Mesenchymal stem cell (in vitro differentiated cells and primary cell): Measurements from ENCODE around the gene INSC.

Experiments used
- DNase-seq: peaks from one replicate; pipeline ENCODE4 v3.0.0-alpha.2; 2013
- H2AFZ ChIP-seq: one replicate; pipeline ENCODE4 v1.6.1; 2013; ENCODE audit warnings: low read depth, mild to moderate bottlenecking, control low read depth, inconsistent platforms, low read length, moderate library complexity
- H2AK5ac ChIP-seq: 2 replicates; pipeline ENCODE4 v1.6.1; 2013; ENCODE audit warnings: low read length, moderate library complexity, mild to moderate bottlenecking, inconsistent platforms; ENCODE audit not compliant: severe bottlenecking
- H2BK120ac ChIP-seq: one replicate; pipeline ENCODE4 v1.6.1; 2013; ENCODE audit warnings: low read depth, mild to moderate bottlenecking, inconsistent platforms, low read length, moderate library complexity
- H2BK12ac ChIP-seq, 2 experiments: one replicate each; pipeline ENCODE4 v1.6.1; 2013; ENCODE audit warnings: inconsistent platforms in 2 of 2, low read length in 2 of 2, mild to moderate bottlenecking in 2 of 2, moderate library complexity in 2 of 2, control low read depth in 1 of 2
- H2BK15ac ChIP-seq: one replicate; pipeline ENCODE4 v1.6.1; 2013; ENCODE audit warnings: mild to moderate bottlenecking, low read depth, inconsistent platforms; ENCODE audit not compliant: poor library complexity, severe bottlenecking
- H2BK5ac ChIP-seq: 2 replicates; pipeline ENCODE4 v1.6.1; 2013; ENCODE audit warnings: low read depth, mild to moderate bottlenecking, low read length, control low read depth, inconsistent platforms; ENCODE audit not compliant: poor library complexity, severe bottlenecking
- H3K14ac ChIP-seq, 2 experiments: one replicate each; pipeline ENCODE4 v1.6.1; 2013; ENCODE audit warnings: inconsistent platforms in 2 of 2, low read length in 2 of 2, control low read depth in 1 of 2, mild to moderate bottlenecking in 1 of 2, moderate library complexity in 1 of 2
- H3K18ac ChIP-seq, 2 experiments: one replicate each; pipeline ENCODE4 v1.6.1; 2013; ENCODE audit warnings: inconsistent platforms in 2 of 2, low read length in 2 of 2, control low read depth in 1 of 2, low read depth in 1 of 2, mild to moderate bottlenecking in 1 of 2
- H3K23ac ChIP-seq, 2 experiments: one replicate each; pipeline ENCODE4 v1.6.1; 2013; ENCODE audit warnings: inconsistent platforms in 2 of 2, low read length in 2 of 2, mild to moderate bottlenecking in 2 of 2, moderate library complexity in 2 of 2, control low read depth in 1 of 2
- H3K27ac ChIP-seq: 2 replicates; pipeline ENCODE4 v1.5.1; 2013; ENCODE audit warnings: mild to moderate bottlenecking, moderate library complexity, low read length, control low read depth, inconsistent platforms; ENCODE audit not compliant: poor library complexity, severe bottlenecking
- H3K27me3 ChIP-seq, 2 experiments: 2 replicates each; pipeline versions ENCODE4 v1.6.1 to v1.7.0; 2013; ENCODE audit warnings: low read length in 2 of 2, mild to moderate bottlenecking in 2 of 2, moderate library complexity in 2 of 2, control low read depth in 1 of 2, inconsistent platforms in 1 of 2; ENCODE audit not compliant: control insufficient read depth in 1 of 2, insufficient read depth in 1 of 2
- H3K36me3 ChIP-seq, 2 experiments: 2 replicates each; pipeline versions ENCODE4 v1.6.1 to v1.7.0; 2013; ENCODE audit warnings: low read length in 2 of 2, control low read depth in 1 of 2, inconsistent platforms in 1 of 2, low read depth in 1 of 2, mild to moderate bottlenecking in 1 of 2; ENCODE audit not compliant: insufficient read depth in 2 of 2, control insufficient read depth in 1 of 2
- H3K4ac ChIP-seq, 2 experiments: one replicate each; pipeline ENCODE4 v1.6.1; 2013; ENCODE audit warnings: inconsistent platforms in 2 of 2, low read length in 2 of 2, mild to moderate bottlenecking in 2 of 2, moderate library complexity in 2 of 2, control low read depth in 1 of 2, low read depth in 1 of 2
- H3K4me1 ChIP-seq: 2 replicates; pipeline ENCODE4 v1.6.1; 2013; ENCODE audit warnings: low read depth, low read length, control low read depth; ENCODE audit not compliant: control insufficient read depth, insufficient read depth
- H3K4me2 ChIP-seq: 2 replicates; pipeline ENCODE4 v1.6.1; 2013; ENCODE audit warnings: low read length, mild to moderate bottlenecking, inconsistent platforms; ENCODE audit not compliant: poor library complexity, severe bottlenecking
- H3K4me3 ChIP-seq, 2 experiments: 2 replicates each; pipeline versions ENCODE4 v1.5.1 to v1.7.0; 2013; ENCODE audit warnings: low read length in 2 of 2, mild to moderate bottlenecking in 2 of 2, control low read depth in 1 of 2, low read depth in 1 of 2; ENCODE audit not compliant: insufficient read depth in 1 of 2
- H3K79me1 ChIP-seq: replicated peaks from 2 replicates; pipeline ENCODE4 v1.6.1; 2013; ENCODE audit warnings: mild to moderate bottlenecking, control low read depth, low read length, inconsistent platforms; ENCODE audit not compliant: poor library complexity, severe bottlenecking
- H3K9ac ChIP-seq: 2 replicates; pipeline ENCODE4 v1.7.0; 2013; ENCODE audit warnings: mild to moderate bottlenecking, low read length, moderate library complexity
- H3K9me3 ChIP-seq: 2 replicates; pipeline ENCODE4 v1.7.0; 2013; ENCODE audit warnings: mild to moderate bottlenecking, low read length; ENCODE audit not compliant: control insufficient read depth
- H4K8ac ChIP-seq: one replicate; pipeline ENCODE4 v1.6.1; 2013; ENCODE audit warnings: inconsistent platforms, mild to moderate bottlenecking, low read length, moderate library complexity
- H4K91ac ChIP-seq: one replicate; pipeline ENCODE4 v1.6.1; 2013; ENCODE audit warnings: mild to moderate bottlenecking, low read length, inconsistent platforms
- WGBS: methylation state at CpG from one replicate; pipeline ENCODE4 v1.1.7; 2013; ENCODE audit warnings: mixed read lengths; 5-methylcytosine and 5-hydroxymethylcytosine counted together

Gene INSC

GRCh38 chr11:15119826-15120225 lies 5.1 kb downstream of the INSC start:
- H3K27ac ChIP-seq, result no peak overlapping the region
- H3K23ac ChIP-seq, result no peak overlapping the region
- H2BK12ac ChIP-seq, result no peak overlapping the region
- 78% methylated on average over 1 of the region's 1 CpG for WGBS
- H3K27me3 ChIP-seq, result peaks cover 6 to 24% of the 10 kb centered on the region in 2 experiments
- H2AFZ ChIP-seq, result no peak overlapping the region
- no peak overlapping the region for H3K4me2 ChIP-seq
- H3K9me3 ChIP-seq, result no peaks in the 10 kb centered on the region
- H2BK5ac ChIP-seq, result no peak overlapping the region
- H3K14ac ChIP-seq, result no peak overlapping the region
- H3K4ac ChIP-seq, result no peak overlapping the region
- H3K79me1 ChIP-seq, result no peaks in the 10 kb centered on the region
- H3K9ac ChIP-seq, result no peak overlapping the region
- no peak overlapping the region for H3K4me3 ChIP-seq
- H4K8ac ChIP-seq, result no peak overlapping the region
- H2BK15ac ChIP-seq, result no peak overlapping the region
- no peak overlapping the region for H4K91ac ChIP-seq
- no peaks in the 10 kb centered on the region for H3K36me3 ChIP-seq
- H2BK120ac ChIP-seq, result no peak overlapping the region
- no peak overlapping the region for H3K18ac ChIP-seq
- peaks cover 10% of the 10 kb centered on the region for H3K4me1 ChIP-seq
- no peak for DNase-seq
- no peak overlapping the region for H2AK5ac ChIP-seq

GRCh38 chr11:15123849-15124248 lies 9.1 kb downstream of the INSC start:
- no peak overlapping the region for H3K14ac ChIP-seq
- peak overlapping the region in 1 of 2 experiments; percentile 29 for H2BK12ac ChIP-seq
- peak overlapping the region; percentile 25 for H4K91ac ChIP-seq
- H3K27me3 ChIP-seq, result no peaks in the 10 kb centered on the region
- peak overlapping the region; percentile 58 for H3K27ac ChIP-seq
- no peak overlapping the region for H2BK15ac ChIP-seq
- H2AK5ac ChIP-seq, result no peak overlapping the region
- H3K18ac ChIP-seq, result peak overlapping the region in 1 of 2 experiments; percentile 18
- H3K4ac ChIP-seq, result no peak overlapping the region
- WGBS, result no CpG with 5 or more reads among the region's 1 CpG
- H3K4me3 ChIP-seq, result no peak overlapping the region
- H3K4me1 ChIP-seq, result peaks cover 8% of the 10 kb centered on the region
- H2BK120ac ChIP-seq, result no peak overlapping the region
- no peak overlapping the region for H2BK5ac ChIP-seq
- no peaks in the 10 kb centered on the region for H3K36me3 ChIP-seq
- no peaks in the 10 kb centered on the region for H3K79me1 ChIP-seq
- no peaks in the 10 kb centered on the region for H3K9me3 ChIP-seq
- peak; percentile 81 for DNase-seq
- H3K9ac ChIP-seq, result no peak overlapping the region
- no peak overlapping the region for H3K4me2 ChIP-seq
- H2AFZ ChIP-seq, result no peak overlapping the region
- H4K8ac ChIP-seq, result peak overlapping the region; percentile 7
- no peak overlapping the region for H3K23ac ChIP-seq

GRCh38 chr11:15124528-15124927 lies 9.8 kb downstream of the INSC start:
- no peak overlapping the region for H2AFZ ChIP-seq
- no peak overlapping the region for H3K4ac ChIP-seq
- H2BK12ac ChIP-seq, result peak overlapping the region in 1 of 2 experiments; percentile 49
- no peak for DNase-seq
- H3K14ac ChIP-seq, result no peak overlapping the region
- no peak overlapping the region for H3K18ac ChIP-seq
- no peaks in the 10 kb centered on the region for H3K27me3 ChIP-seq
- H3K9me3 ChIP-seq, result no peaks in the 10 kb centered on the region
- no peak overlapping the region for H2BK5ac ChIP-seq
- H3K36me3 ChIP-seq, result no peaks in the 10 kb centered on the region
- H2AK5ac ChIP-seq, result no peak overlapping the region
- no peak overlapping the region for H3K27ac ChIP-seq
- peaks cover 8% of the 10 kb centered on the region for H3K4me1 ChIP-seq
- H3K4me3 ChIP-seq, result no peak overlapping the region
- 79% methylated on average over 2 of the region's 2 CpGs for WGBS
- no peak overlapping the region for H4K91ac ChIP-seq
- H2BK15ac ChIP-seq, result peak overlapping the region; percentile 6
- H3K23ac ChIP-seq, result no peak overlapping the region
- H3K4me2 ChIP-seq, result no peak overlapping the region
- no peak overlapping the region for H4K8ac ChIP-seq
- no peaks in the 10 kb centered on the region for H3K79me1 ChIP-seq
- no peak overlapping the region for H2BK120ac ChIP-seq
- H3K9ac ChIP-seq, result no peak overlapping the region

GRCh38 chr11:15127341-15127740 lies 12.6 kb downstream of the INSC start:
- Histone ChIP-seq H3K18ac (no peak overlapping the region), H2BK5ac (no peak overlapping the region), H3K4me3 (no peak overlapping the region), H4K91ac (no peak overlapping the region), H2BK12ac (no peak overlapping the region), H3K27ac (no peak overlapping the region), H2BK120ac (no peak overlapping the region), H3K14ac (no peak overlapping the region), H3K23ac (no peak overlapping the region), H3K4me2 (no peak overlapping the region), H3K36me3 (no peaks in the 10 kb centered on the region), H4K8ac (no peak overlapping the region), H3K4ac (no peak overlapping the region), H2BK15ac (no peak overlapping the region), H3K79me1 (no peaks in the 10 kb centered on the region), H3K4me1 (peaks cover 9% of the 10 kb centered on the region), H3K9ac (no peak overlapping the region), H3K9me3 (no peaks in the 10 kb centered on the region), H3K27me3 (no peaks in the 10 kb centered on the region), H2AFZ (no peak overlapping the region), H2AK5ac (no peak overlapping the region)
- DNase-seq, result peak; percentile 50
- WGBS, result 47% methylated on average over 6 of the region's 6 CpGs
